ENCODE results near the gene ERGIC1. TPM values are rescaled to one million over a fixed set of nuclear protein-coding genes. Genes with fewer than 3 reads are reported as not detected.

Gene ERGIC1
- polyA plus RNA-seq, 3 donors: 106 to 124 (median 112) TPM

- DNase-seq (ENCODE audit: extremely low read depth in 1 of 11, low read depth in 9 of 11, low spot score in 4 of 11): no peak
These were observed 70.2 kb downstream of the ERGIC1 start for GRCh38 chr5:172904312-172904642.

- no peak for DNase-seq (ENCODE audit: extremely low read depth in 1 of 11, low read depth in 9 of 11, low spot score in 4 of 11)
These were observed 70.7 kb downstream of the ERGIC1 start for GRCh38 chr5:172904643-172905345.

- no peak for DNase-seq (ENCODE audit: extremely low read depth in 1 of 11, low read depth in 9 of 11, low spot score in 4 of 11)
These were observed 71.5 kb downstream of the ERGIC1 start for GRCh38 chr5:172905346-172906140.

- no peak for DNase-seq (ENCODE audit: extremely low read depth in 1 of 11, low read depth in 9 of 11, low spot score in 4 of 11)
These were observed 72.4 kb downstream of the ERGIC1 start for GRCh38 chr5:172906436-172906835.

- DNase-seq (ENCODE audit: extremely low read depth in 1 of 11, low read depth in 9 of 11, low spot score in 4 of 11): no peak
These were observed 72.8 kb downstream of the ERGIC1 start for GRCh38 chr5:172906888-172907287.

DNA sequence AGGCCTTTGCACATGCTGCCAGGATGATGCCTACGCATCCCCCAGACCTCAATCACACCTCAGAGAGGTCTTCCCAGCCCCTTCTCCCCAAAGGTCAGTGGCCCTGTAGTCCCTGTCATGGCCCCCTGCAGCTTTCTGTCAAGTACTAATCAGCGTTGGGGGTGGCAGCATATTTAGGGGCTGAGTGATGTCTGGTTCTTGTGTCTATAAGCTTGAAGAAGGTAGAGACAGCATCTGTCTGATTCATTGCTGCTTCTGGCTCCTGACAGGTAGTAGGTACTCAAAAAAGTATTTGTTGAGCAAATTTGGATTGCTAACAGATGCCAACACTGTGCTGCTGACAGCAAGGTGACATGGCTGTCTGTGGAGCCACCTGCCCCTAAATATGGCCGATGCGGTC, 73.6 kb downstream of the ERGIC1 start:
- no peak for DNase-seq (ENCODE audit: extremely low read depth in 1 of 11, low read depth in 9 of 11, low spot score in 4 of 11)

- no peak for DNase-seq (ENCODE audit: extremely low read depth in 1 of 11, low read depth in 9 of 11, low spot score in 4 of 11)
These were observed 74.6 kb downstream of the ERGIC1 start for GRCh38 chr5:172908662-172909061.

GRCh38 chr5:172909931-172910502, 76.0 kb downstream of the ERGIC1 start:
- no peak for DNase-seq (ENCODE audit: extremely low read depth in 1 of 11, low read depth in 9 of 11, low spot score in 4 of 11)

GRCh38 chr5:172910828-172911627, 77.0 kb downstream of the ERGIC1 start:
- no peak for DNase-seq (ENCODE audit: extremely low read depth in 1 of 11, low read depth in 9 of 11, low spot score in 4 of 11)

DNA sequence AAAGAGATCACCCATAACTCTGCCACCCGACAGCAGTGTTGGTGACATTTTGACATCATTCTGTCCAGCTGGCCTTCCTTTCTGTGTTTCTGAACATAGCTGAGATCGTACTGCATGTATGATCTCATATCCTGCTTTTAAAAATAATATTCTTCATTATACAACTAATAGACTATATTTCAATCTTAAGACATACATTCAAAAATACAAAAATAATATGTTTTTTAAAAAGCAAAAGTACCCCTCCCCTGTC, 77.5 kb downstream of the ERGIC1 start:
- no peak for DNase-seq (ENCODE audit: extremely low read depth in 1 of 11, low read depth in 9 of 11, low spot score in 4 of 11)

GRCh38 chr5:172911976-172912375, 77.9 kb downstream of the ERGIC1 start:
- DNase-seq (ENCODE audit: extremely low read depth in 1 of 11, low read depth in 9 of 11, low spot score in 4 of 11): no peak

DNA sequence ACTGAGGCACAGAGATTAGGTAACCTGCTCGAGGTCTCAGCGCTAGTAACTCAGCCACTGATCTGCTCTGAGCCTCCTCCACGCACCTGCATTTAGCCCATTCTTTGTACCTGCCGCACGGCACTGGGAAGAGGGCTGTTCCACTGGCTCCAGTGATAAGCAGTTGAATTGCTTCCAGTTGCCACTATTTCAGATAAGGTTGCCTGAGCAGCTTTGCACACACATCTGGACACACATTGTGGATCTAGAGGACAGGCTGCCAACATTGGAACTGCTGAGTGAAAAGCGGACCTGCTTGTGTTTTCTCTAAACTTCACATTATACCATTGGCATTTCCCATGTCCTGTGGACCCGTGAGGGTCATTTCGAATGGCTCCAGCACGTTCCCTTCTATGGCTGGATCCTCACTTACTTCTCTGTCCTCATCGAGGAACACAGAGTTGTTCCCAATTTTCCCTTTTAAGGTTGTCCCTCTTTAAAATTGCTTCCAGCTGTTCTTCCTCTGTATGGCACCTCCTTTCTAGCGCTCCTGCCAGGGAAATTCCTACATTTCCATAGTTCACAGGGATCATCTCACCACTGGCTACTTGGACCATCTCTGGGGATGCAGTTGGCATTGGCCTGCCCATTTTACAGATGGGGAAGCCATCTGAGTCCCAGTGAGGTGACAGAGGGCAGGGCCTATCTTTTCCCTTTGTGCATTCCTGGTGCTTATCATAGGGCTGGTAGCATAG, 79.2 kb downstream of the ERGIC1 start:
- no peak for DNase-seq (ENCODE audit: extremely low read depth in 1 of 11, low read depth in 9 of 11, low spot score in 4 of 11)

- DNase-seq (ENCODE audit: extremely low read depth in 1 of 11, low read depth in 9 of 11, low spot score in 4 of 11): no peak
These were observed 81.5 kb downstream of the ERGIC1 start for GRCh38 chr5:172915514-172915913.

- no peak for DNase-seq (ENCODE audit: extremely low read depth in 1 of 11, low read depth in 9 of 11, low spot score in 4 of 11)
These were observed 84.6 kb downstream of the ERGIC1 start for GRCh38 chr5:172918421-172919371.

DNA sequence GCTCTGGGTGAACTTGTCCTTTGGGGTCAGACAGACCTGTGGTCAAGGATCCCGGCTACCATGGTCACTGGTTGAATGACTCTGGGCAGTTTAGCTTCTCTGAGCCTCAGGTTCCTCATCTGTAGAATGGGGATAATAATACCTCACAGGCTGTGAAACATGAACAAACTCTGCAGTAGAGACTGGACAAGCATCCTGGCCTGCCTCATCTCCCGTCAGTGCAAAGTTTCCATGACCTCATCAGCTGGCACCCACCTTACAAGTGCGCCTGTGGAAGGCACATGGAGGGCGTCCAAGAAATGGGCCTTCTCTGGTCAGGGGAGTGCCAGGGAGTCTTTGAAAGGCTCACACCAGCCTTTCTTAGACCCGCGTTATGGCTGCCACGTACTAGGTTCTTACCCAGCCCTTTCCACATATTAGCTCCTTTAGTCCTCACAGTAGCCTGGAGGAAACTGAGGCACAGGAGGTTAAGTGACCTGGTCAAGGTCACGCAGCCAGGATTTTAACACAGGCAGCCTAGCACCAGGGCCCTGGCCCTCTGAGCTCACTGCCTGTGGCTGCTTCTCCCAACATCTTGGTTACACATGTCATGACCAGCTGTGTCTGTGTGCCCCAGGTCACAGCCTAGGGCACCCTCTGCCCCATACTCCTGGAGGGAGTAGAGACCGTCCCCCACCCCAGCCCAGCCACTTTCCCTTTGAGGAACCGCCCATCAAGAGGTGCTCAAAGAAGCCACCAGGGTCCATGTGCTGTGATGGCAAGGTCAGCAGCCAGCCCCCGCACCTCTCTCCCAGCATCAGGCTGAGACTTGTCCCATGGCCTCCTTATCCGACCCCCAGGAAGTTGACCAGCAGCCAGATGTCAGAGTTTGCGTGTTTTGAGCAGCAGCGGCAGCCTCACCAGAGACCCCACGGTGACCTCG, 85.7 kb downstream of the ERGIC1 start:
- no peak for DNase-seq (ENCODE audit: extremely low read depth in 1 of 11, low read depth in 9 of 11, low spot score in 4 of 11)

GRCh38 chr5:172920447-172920849, 86.4 kb downstream of the ERGIC1 start:
- no peak for DNase-seq (ENCODE audit: extremely low read depth in 1 of 11, low read depth in 9 of 11, low spot score in 4 of 11)

DNA sequence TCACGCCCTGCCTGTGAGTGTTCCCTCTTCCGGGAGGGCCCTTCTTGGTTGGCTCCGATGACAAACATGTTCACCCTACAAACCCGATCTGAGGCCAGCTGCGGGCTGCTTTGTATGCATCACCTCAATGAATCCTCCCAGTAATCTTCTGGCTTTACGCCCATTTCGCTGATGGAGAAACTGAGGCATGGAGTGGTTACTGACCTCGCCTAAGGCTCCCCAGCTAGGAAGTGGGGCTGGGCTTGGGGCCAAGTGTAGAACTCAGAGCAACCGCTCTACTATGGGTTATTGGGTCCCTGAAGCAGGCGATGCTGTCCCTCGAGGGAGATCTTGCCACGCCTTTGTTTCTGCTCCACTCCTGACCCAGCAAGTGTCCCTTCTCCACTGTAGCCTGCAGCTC, 86.9 kb downstream of the ERGIC1 start:
- DNase-seq (ENCODE audit: extremely low read depth in 1 of 11, low read depth in 9 of 11, low spot score in 4 of 11): no peak

Data from renal cortex interstitium (tissue), 11 donors.